Measurements from ENCODE around the gene MGP.

MGP gene

GRCh38 chr12:14919455-14919854 is 33.8 kb upstream of the MGP start:
- DNase-seq (ENCODE audit: insufficient read length) = no peak
- no peak for FAIRE-seq
- TF ChIP-seq TAF1 (IDR thresholded peaks at IDR 0.05; ENCODE audit: borderline replicate concordance, low read depth, low read length) = no peak
- TF ChIP-seq POLR2AphosphoS5 (IDR thresholded peaks at IDR 0.05; ENCODE audit: low read depth, low read length) = no peak
- TF ChIP-seq POLR2A (IDR thresholded peaks at IDR 0.05; ENCODE audit: low read depth, low read length) = no peak

GRCh38 chr12:14915736-14916135 is 30.1 kb upstream of the MGP start:
- DNase-seq (ENCODE audit: insufficient read length) (no peak), FAIRE-seq (no peak)
- TF ChIP-seq POLR2AphosphoS5 (IDR thresholded peaks at IDR 0.05; ENCODE audit: low read depth, low read length) (no peak), POLR2A (IDR thresholded peaks at IDR 0.05; ENCODE audit: low read depth, low read length) (no peak), TAF1 (IDR thresholded peaks at IDR 0.05; ENCODE audit: borderline replicate concordance, low read depth, low read length) (no peak)

GRCh38 chr12:14913381-14913781 is 27.7 kb upstream of the MGP start:
- FAIRE-seq = no peak
- no peak for DNase-seq (ENCODE audit: insufficient read length)
- TF ChIP-seq POLR2AphosphoS5 (IDR thresholded peaks at IDR 0.05; ENCODE audit: low read depth, low read length) (no peak), TAF1 (IDR thresholded peaks at IDR 0.05; ENCODE audit: borderline replicate concordance, low read depth, low read length) (no peak), POLR2A (IDR thresholded peaks at IDR 0.05; ENCODE audit: low read depth, low read length) (no peak)

- TF ChIP-seq POLR2A (IDR thresholded peaks at IDR 0.05; ENCODE audit: low read depth, low read length) = no peak
- no peak for TF ChIP-seq POLR2AphosphoS5 (IDR thresholded peaks at IDR 0.05; ENCODE audit: low read depth, low read length)
- TF ChIP-seq TAF1 (IDR thresholded peaks at IDR 0.05; ENCODE audit: borderline replicate concordance, low read depth, low read length) = no peak
- DNase-seq (ENCODE audit: insufficient read length) (no peak), FAIRE-seq (no peak)
Measured at GRCh38 chr12:14911131-14911530, 25.5 kb upstream of the MGP start.

GRCh38 chr12:14910090-14910915 is 24.6 kb upstream of the MGP start:
- TF ChIP-seq POLR2AphosphoS5 (IDR thresholded peaks at IDR 0.05; ENCODE audit: low read depth, low read length) (no peak), POLR2A (IDR thresholded peaks at IDR 0.05; ENCODE audit: low read depth, low read length) (no peak), TAF1 (IDR thresholded peaks at IDR 0.05; ENCODE audit: borderline replicate concordance, low read depth, low read length) (no peak)
- DNase-seq (ENCODE audit: insufficient read length) (no peak), FAIRE-seq (no peak)

GRCh38 chr12:14907953-14908352 is 22.3 kb upstream of the MGP start:
- TF ChIP-seq TAF1 (IDR thresholded peaks at IDR 0.05; ENCODE audit: borderline replicate concordance, low read depth, low read length) = no peak
- no peak for TF ChIP-seq POLR2AphosphoS5 (IDR thresholded peaks at IDR 0.05; ENCODE audit: low read depth, low read length)
- no peak for TF ChIP-seq POLR2A (IDR thresholded peaks at IDR 0.05; ENCODE audit: low read depth, low read length)
- DNase-seq (ENCODE audit: insufficient read length) (no peak), FAIRE-seq (no peak)

GRCh38 chr12:14906114-14906513 is 20.5 kb upstream of the MGP start:
- FAIRE-seq = no peak
- TF ChIP-seq POLR2AphosphoS5 (IDR thresholded peaks at IDR 0.05; ENCODE audit: low read depth, low read length) = no peak
- TF ChIP-seq POLR2A (IDR thresholded peaks at IDR 0.05; ENCODE audit: low read depth, low read length) = no peak
- TF ChIP-seq TAF1 (IDR thresholded peaks at IDR 0.05; ENCODE audit: borderline replicate concordance, low read depth, low read length) = no peak
- no peak for DNase-seq (ENCODE audit: insufficient read length)

GRCh38 chr12:14905269-14906004 is 19.8 kb upstream of the MGP start:
- no peak for TF ChIP-seq POLR2A (IDR thresholded peaks at IDR 0.05; ENCODE audit: low read depth, low read length)
- TF ChIP-seq POLR2AphosphoS5 (IDR thresholded peaks at IDR 0.05; ENCODE audit: low read depth, low read length) = no peak
- no peak for TF ChIP-seq TAF1 (IDR thresholded peaks at IDR 0.05; ENCODE audit: borderline replicate concordance, low read depth, low read length)
- peak; percentile 54 for FAIRE-seq
- no peak for DNase-seq (ENCODE audit: insufficient read length)

- no peak for DNase-seq (ENCODE audit: insufficient read length)
- TF ChIP-seq TAF1 (IDR thresholded peaks at IDR 0.05; ENCODE audit: borderline replicate concordance, low read depth, low read length) = no peak
- TF ChIP-seq POLR2AphosphoS5 (IDR thresholded peaks at IDR 0.05; ENCODE audit: low read depth, low read length) = no peak
- no peak for TF ChIP-seq POLR2A (IDR thresholded peaks at IDR 0.05; ENCODE audit: low read depth, low read length)
- FAIRE-seq = no peak
Measured at GRCh38 chr12:14904854-14905253, 19.2 kb upstream of the MGP start.

- no peak for DNase-seq (ENCODE audit: insufficient read length)
- no peak for FAIRE-seq
- TF ChIP-seq POLR2A (IDR thresholded peaks at IDR 0.05; ENCODE audit: low read depth, low read length) (no peak), TAF1 (IDR thresholded peaks at IDR 0.05; ENCODE audit: borderline replicate concordance, low read depth, low read length) (no peak), POLR2AphosphoS5 (IDR thresholded peaks at IDR 0.05; ENCODE audit: low read depth, low read length) (no peak)
Measured at GRCh38 chr12:14903386-14904098, 17.9 kb upstream of the MGP start.

GRCh38 chr12:14902465-14902864 is 16.8 kb upstream of the MGP start:
- DNase-seq (ENCODE audit: insufficient read length) (no peak), FAIRE-seq (no peak)
- TF ChIP-seq TAF1 (IDR thresholded peaks at IDR 0.05; ENCODE audit: borderline replicate concordance, low read depth, low read length) (no peak), POLR2AphosphoS5 (IDR thresholded peaks at IDR 0.05; ENCODE audit: low read depth, low read length) (no peak), POLR2A (IDR thresholded peaks at IDR 0.05; ENCODE audit: low read depth, low read length) (no peak)

Measured in GM12892 (cell line).